ENCODE results near the gene TADA3.

DNA sequence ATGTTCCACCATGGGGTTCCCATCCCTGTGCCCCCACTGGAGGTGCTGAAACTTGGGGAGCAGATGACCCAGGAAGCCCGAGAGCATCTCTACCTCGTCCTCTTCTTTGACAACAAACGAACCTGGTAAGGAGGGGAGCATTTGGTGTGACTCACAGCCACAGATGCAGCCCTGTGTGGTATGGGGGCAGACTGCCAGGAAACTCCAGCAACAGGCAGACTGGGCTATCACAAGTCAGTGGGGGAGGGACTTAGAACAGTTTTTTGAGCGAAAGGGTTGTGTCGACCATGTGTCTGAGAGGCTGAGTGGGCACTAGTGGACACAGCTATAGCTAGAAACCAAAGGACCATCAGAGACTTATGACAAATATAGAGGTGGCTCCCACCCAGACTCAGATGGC, 45.9 kb downstream of the TADA3 start:
- TF ChIP-seq POLR2A (IDR thresholded peaks at IDR 0.05; ENCODE audit: low read depth, low read length) (no peak), POLR2AphosphoS5 (IDR thresholded peaks at IDR 0.05; ENCODE audit: low read depth, low read length) (no peak), TAF1 (IDR thresholded peaks at IDR 0.05; ENCODE audit: low read depth, low read length) (no peak)

Data from GM12891 (cell line).